ENCODE measurements around the gene NME7.

Gene NME7

DNA sequence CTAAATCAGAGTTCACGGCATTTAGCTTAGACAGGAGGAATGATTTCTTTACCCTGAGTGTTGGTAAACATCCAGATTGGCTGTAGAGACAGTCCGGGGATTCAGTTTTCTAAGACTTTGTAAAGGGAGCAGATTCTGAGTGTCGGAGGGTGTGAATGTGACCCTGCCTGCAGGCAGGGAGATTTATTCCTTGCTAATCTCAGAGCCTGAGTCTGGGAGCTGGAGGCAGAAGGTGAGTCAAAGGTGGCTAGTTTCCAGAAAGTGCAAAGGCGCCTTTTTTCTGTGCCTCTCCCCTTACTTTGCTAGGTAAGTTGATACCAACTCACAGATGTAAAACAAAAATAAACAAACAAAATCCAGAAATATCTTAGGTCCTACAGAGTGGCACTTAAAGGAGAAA lies 249.4 kb downstream of the NME7 start:
- TF ChIP-seq, protein P1, sequence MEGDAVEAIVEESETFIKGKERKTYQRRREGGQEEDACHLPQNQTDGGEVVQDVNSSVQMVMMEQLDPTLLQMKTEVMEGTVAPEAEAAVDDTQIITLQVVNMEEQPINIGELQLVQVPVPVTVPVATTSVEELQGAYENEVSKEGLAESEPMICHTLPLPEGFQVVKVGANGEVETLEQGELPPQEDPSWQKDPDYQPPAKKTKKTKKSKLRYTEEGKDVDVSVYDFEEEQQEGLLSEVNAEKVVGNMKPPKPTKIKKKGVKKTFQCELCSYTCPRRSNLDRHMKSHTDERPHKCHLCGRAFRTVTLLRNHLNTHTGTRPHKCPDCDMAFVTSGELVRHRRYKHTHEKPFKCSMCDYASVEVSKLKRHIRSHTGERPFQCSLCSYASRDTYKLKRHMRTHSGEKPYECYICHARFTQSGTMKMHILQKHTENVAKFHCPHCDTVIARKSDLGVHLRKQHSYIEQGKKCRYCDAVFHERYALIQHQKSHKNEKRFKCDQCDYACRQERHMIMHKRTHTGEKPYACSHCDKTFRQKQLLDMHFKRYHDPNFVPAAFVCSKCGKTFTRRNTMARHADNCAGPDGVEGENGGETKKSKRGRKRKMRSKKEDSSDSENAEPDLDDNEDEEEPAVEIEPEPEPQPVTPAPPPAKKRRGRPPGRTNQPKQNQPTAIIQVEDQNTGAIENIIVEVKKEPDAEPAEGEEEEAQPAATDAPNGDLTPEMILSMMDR (IDR thresholded peaks at IDR 0.05) = no peak
- no peaks in the 10 kb centered on the region for H3K27me3 ChIP-seq
- H3K9me3 ChIP-seq = no peaks in the 10 kb centered on the region
- H3K27ac ChIP-seq = no peak overlapping the region
- H3K4me3 ChIP-seq (ENCODE audit: low read depth in 1 of 2, low read length in 1 of 2) = no peak overlapping the region
- no peaks in the 10 kb centered on the region for H3K4me1 ChIP-seq (ENCODE audit: control insufficient read depth in 1 of 2, insufficient read depth in 1 of 2, low read depth in 1 of 2, low read length in 1 of 2)
- H3K36me3 ChIP-seq = no peaks in the 10 kb centered on the region

DNA sequence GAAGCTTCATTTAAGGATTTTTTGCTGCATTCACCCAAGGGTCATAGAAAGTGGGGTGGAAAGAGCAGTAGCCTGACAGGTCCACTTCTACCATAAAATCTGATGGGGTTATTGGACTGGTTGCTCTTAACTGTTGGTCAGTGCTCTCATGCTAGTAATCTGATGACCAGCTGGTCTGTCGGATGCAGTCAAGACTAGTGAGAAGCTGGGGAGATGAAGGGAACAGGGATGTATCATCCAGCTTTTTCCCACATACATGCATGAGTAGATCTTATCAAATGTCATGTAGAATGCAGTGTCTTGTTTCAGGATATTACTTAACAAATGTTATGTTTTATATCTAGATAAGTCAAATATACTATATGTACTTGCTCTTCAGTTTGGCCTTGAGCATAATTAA lies 250.0 kb downstream of the NME7 start:
- Histone ChIP-seq H3K4me3 (ENCODE audit: low read depth in 1 of 2, low read length in 1 of 2) (no peak overlapping the region), H3K27me3 (peaks cover under 1% of the 10 kb centered on the region), H3K4me1 (ENCODE audit: control insufficient read depth in 1 of 2, insufficient read depth in 1 of 2, low read depth in 1 of 2, low read length in 1 of 2) (no peaks in the 10 kb centered on the region), H3K36me3 (no peaks in the 10 kb centered on the region), H3K9me3 (no peaks in the 10 kb centered on the region), H3K27ac (no peak overlapping the region)
- TF ChIP-seq, protein P1 (IDR thresholded peaks at IDR 0.05) = no peak

DNA sequence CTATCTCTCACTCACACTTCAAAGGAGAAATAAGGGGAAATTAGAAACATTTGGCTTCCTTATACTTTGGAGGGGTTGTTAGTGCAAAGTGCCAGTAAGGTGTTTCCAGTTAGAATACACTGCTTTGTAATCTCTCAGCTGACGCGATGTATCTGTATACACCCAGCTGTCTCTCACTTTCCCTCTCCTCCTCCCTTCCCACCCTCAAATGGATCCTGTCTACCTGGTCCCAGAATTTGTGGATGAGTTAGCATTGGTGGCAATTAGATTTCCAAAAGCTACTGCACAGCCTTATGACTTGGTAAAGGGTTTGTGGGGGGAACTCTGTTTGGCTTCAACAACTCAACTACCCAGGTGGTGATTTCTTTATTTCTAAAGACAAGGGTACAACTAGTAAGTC lies 250.6 kb downstream of the NME7 start:
- no peak overlapping the region for H3K4me3 ChIP-seq (ENCODE audit: low read depth in 1 of 2, low read length in 1 of 2)
- H3K4me1 ChIP-seq (ENCODE audit: control insufficient read depth in 1 of 2, insufficient read depth in 1 of 2, low read depth in 1 of 2, low read length in 1 of 2) = no peaks in the 10 kb centered on the region
- TF ChIP-seq, protein P1 (IDR thresholded peaks at IDR 0.05) = no peak
- no peaks in the 10 kb centered on the region for H3K36me3 ChIP-seq
- H3K27ac ChIP-seq = no peak overlapping the region
- H3K9me3 ChIP-seq = no peaks in the 10 kb centered on the region
- H3K27me3 ChIP-seq = peaks cover 6% of the 10 kb centered on the region

DNA sequence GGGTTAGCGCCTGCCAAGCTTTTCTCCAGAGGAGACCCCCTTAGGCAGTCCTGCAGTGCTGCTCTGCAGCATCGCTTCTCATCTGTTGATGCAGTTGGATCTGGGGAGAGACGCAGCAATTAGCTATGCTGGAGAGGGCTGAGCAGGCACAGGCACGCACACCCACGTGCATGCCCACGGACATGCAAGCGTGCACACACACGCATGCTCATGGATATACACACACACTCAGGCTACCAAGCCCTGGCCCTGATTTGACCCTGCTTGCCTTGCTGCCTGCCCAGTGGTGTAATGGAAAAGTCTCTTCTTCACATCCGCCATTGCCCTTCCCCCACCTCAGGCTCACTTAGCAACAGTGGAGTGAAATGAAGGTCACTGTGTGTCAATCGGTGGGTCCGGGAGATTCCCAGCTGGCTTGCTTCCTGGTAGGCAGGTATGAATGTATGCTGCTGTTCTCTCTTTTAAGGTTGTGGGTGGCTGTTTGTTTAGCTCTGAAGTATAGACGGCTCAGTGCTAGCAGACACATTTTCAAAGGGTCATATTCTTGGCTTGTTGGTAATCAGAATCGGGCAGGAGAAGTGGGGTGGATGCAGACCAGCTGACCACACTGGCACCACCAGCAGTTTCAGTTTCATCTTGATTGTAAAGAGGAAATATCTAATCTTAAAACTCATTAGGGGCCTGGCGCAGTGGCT lies 251.6 kb downstream of the NME7 start:
- TF ChIP-seq, protein P1 (IDR thresholded peaks at IDR 0.05) = no peak
- no peaks in the 10 kb centered on the region for H3K36me3 ChIP-seq
- H3K4me1 ChIP-seq (ENCODE audit: control insufficient read depth in 1 of 2, insufficient read depth in 1 of 2, low read depth in 1 of 2, low read length in 1 of 2) = no peaks in the 10 kb centered on the region
- H3K27me3 ChIP-seq = peaks cover 16% of the 10 kb centered on the region
- no peak overlapping the region for H3K27ac ChIP-seq
- no peaks in the 10 kb centered on the region for H3K9me3 ChIP-seq
- no peak overlapping the region for H3K4me3 ChIP-seq (ENCODE audit: low read depth in 1 of 2, low read length in 1 of 2)

DNA sequence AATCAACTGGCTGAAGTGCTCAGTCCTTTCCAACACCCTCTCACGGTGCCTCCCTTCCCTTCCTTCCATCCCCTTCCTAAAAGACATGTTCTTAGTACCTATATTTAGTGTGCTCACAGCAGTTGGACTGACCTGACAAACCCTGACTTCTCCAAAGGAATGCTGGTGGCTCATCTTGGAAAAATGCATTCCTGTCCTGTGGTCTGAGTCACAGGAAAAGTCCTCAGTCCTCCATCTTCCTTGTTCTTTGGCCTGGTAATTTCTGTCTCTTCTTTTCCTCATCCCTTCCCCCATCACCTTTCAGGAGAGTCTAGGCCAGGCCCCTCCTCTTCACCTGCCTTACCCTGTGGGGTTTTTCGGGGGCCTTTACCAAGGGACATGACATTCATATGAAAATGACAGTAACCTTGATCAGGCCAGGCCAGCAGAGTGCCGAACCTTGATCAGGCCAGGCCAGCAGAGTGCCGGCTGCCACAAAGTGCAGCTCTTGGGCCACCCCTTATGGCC lies 253.9 kb downstream of the NME7 start:
- TF ChIP-seq, protein P1 (IDR thresholded peaks at IDR 0.05) = no peak
- H3K36me3 ChIP-seq = no peaks in the 10 kb centered on the region
- H3K9me3 ChIP-seq = no peaks in the 10 kb centered on the region
- H3K4me3 ChIP-seq (ENCODE audit: low read depth in 1 of 2, low read length in 1 of 2) = no peak overlapping the region
- no peak overlapping the region for H3K27ac ChIP-seq
- H3K27me3 ChIP-seq = peaks cover 39% of the 10 kb centered on the region
- no peaks in the 10 kb centered on the region for H3K4me1 ChIP-seq (ENCODE audit: control insufficient read depth in 1 of 2, insufficient read depth in 1 of 2, low read depth in 1 of 2, low read length in 1 of 2)
